ENCODE results near the gene MIER2.
A peak's percentile ranks its signal among the peaks of the same experiment; 100 is the strongest.

Gene MIER2

DNA sequence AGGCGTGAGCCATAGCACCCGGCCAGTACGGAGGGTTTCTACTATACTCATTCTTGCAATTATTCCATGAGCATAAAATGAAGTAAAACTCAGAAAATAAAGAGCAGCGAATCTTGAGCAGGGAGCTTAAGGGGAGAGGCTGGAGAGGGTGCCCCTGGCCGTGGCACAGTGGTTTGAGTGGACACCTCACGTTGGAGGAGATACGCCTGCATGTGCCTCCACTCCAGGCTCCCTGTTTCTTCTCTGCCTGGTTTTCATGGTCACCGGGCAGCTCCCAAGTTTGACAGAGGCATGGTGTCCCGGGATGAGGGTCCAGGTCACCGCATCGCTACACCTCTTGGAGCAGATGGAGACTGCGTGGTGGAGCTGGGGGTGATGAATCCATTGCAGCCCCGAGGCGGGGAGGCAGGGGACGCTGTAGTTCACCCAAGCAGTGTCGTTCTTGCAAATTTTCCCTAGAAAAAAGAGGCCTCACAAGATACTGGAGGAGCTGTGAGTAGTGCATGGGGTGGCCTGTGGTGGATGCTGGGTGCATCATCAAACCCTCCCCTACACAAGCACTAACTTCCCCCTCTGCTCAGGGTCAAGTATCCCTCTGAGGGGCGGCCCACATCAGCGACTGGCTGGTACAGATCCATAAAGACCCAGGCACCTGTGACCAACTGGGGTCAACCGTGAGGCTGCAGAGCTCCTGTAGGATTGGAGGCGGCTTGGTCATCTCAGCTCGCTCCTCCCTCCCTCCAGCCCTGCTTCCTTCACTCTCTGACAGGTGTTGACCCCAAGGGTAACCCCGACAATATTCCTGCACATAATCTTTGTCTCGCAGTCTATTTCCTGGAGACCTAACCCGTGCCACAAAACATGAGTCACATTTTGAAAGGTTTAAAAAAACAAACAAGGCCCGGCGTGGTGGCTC lies 3.6 kb upstream of the MIER2 start:
- peaks cover 19% of the 10 kb centered on the region for H3K4me1 Mint-ChIP-seq
- H3K9me3 Mint-ChIP-seq = no peaks in the 10 kb centered on the region
- no peak overlapping the region for H3K4me3 Mint-ChIP-seq
- H3K36me3 Mint-ChIP-seq = peaks cover 3% of the 10 kb centered on the region
- H3K27me3 Mint-ChIP-seq = no peaks in the 10 kb centered on the region
- no peak overlapping the region for H3K27ac Mint-ChIP-seq

DNA sequence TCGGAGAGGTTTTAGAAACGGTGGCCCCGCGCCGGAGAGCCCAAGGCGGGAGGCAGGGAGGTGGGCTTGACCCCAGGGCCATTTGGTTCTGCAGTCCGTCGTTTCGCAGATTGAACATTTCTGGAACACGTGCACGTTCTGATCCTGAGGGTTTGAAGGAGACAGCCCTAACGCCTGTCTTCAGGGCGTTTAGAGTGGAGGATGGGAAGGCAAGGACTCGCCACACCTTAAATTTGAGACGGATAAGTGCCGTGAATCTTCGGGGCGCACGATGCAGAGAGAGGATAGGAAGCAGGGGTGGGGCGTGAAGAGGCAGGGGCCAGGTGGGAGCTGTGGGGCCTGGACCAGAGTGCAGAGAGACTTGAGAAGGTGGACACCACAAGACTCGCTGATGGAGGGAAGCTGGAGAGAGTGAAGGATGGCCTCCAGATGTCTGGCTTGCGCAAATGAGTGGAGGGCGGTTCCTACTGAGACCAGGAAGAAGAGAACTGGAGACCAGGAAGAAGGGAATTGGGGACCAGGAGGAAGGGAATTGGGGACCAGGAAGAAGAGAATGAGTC lies 804 bp upstream of the MIER2 start:
- H3K9me3 Mint-ChIP-seq = no peaks in the 10 kb centered on the region
- no peaks in the 10 kb centered on the region for H3K27me3 Mint-ChIP-seq
- peak overlapping the region; percentile 87 for H3K4me3 Mint-ChIP-seq
- H3K4me1 Mint-ChIP-seq = peaks cover 44% of the 10 kb centered on the region
- peak overlapping the region; percentile 55 for H3K27ac Mint-ChIP-seq
- H3K36me3 Mint-ChIP-seq = peaks cover 5% of the 10 kb centered on the region

DNA sequence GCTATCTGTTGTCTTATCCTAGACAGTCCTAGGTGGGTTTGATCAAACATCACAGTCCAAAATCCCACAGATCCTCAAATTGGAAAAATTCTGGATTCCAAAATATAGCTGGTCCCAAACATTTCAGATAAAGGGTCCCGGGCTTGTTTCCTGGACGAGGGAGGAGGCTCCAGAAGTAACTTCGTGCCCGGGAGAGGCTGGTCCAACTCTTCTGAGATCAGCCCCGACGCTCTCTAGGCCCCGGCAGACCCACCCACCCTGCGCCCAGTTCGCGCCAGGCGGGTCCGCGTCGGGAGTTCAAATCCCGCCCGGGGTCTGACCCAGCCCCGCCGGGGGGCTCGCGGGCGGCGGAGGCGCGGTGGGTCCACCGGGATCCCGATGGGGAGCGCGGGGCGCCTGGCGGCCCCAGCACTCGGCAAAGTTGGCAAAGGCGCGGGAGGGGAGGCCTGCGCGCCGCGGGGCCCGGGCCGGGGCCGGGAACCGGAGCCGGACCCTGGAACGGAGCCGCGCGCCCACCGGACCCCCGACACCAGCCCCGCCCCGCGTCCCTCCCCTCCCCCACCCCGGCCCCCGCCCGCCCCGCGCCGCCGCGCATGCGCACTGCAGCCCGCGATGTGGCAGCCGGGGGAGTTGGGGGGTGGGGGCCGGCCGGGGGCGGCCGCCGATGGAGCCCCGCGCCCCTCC lies 513 bp downstream of the MIER2 start:
- peaks cover 10% of the 10 kb centered on the region for H3K36me3 Mint-ChIP-seq
- H3K27me3 Mint-ChIP-seq = no peaks in the 10 kb centered on the region
- H3K4me1 Mint-ChIP-seq = peaks cover 57% of the 10 kb centered on the region
- H3K9me3 Mint-ChIP-seq = no peaks in the 10 kb centered on the region
- peak overlapping the region; percentile 97 for H3K27ac Mint-ChIP-seq
- peak overlapping the region; percentile 93 for H3K4me3 Mint-ChIP-seq

DNA sequence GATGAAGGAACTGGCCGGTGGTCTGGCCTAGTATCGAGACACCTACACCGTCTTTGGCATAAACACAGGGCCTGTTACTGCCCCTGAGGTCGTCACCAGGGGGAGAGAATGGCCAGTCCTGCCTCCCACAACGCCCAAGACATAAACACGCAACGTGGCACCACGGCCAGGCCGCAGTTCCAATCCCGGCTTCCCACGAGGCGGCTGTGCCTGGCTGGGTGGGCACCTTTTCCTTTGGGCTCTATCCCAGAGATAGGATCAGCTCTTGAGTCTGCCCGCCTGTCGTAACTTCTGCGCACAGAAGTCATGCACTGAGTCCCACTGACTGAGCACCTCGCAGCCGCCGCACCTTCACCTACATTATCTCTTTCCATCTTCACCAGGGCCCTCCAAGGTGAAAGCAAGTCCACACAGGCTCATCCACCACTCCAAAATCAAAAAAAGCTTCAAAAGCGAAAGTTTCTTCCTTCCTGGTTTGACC lies 1.1 kb downstream of the MIER2 start:
- Mint-ChIP-seq H3K4me1 (peaks cover 63% of the 10 kb centered on the region), H3K4me3 (peak overlapping the region; percentile 93), H3K27me3 (no peaks in the 10 kb centered on the region), H3K27ac (peak overlapping the region; percentile 97), H3K36me3 (peaks cover 11% of the 10 kb centered on the region), H3K9me3 (no peaks in the 10 kb centered on the region)

DNA sequence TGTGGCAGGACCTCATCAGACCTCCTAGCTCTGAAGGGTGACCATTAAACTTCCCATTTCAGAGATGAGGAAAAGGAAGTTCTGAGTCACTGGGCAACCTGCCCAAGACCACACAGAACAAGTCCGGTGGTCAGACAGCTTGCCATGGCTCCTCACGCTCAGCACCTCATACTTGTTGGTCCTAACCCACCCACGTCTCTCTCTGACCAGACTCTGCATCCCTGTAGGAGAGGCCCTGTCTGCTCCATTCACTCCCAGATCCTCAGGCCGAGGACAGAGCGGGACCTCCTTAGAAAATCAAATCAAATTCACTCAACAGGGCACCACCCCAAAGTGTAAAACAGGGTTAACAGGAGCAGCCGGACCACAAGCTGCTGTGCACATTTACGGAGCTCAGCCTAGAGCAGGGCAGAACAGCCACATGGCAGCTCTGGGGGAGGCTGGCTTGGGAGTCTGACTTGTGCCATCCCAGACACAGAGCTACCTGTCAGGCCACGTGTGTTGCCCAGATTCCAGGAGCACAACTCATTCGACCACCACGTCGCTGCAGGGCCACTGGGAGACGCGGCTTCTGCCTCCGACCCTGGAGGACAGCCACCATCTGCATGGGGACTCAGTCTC lies 1.7 kb downstream of the MIER2 start:
- Mint-ChIP-seq H3K9me3 (no peaks in the 10 kb centered on the region), H3K4me3 (peak overlapping the region; percentile 93), H3K36me3 (peaks cover 13% of the 10 kb centered on the region), H3K4me1 (peaks cover 68% of the 10 kb centered on the region), H3K27ac (peak overlapping the region; percentile 23), H3K27me3 (no peaks in the 10 kb centered on the region)

DNA sequence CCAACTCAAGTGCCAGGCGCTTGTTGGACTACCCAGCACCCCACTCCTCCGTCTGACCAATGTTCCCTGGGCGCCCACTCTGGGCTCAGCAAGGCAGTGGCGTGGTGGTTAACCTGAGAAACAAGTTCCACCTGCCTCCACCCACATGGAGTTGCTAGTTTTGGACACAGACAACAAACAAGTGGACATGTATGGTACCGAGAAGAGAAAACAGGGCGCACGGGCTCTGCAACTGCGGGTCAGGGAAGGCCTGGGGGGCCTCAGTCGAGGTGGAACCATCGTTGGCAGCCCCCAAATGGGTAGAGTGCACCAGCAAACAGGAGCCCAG lies 2.5 kb downstream of the MIER2 start:
- Mint-ChIP-seq H3K27ac (peak overlapping the region; percentile 77), H3K4me1 (peaks cover 71% of the 10 kb centered on the region), H3K36me3 (peaks cover 15% of the 10 kb centered on the region), H3K4me3 (peak overlapping the region; percentile 65), H3K9me3 (no peaks in the 10 kb centered on the region), H3K27me3 (no peaks in the 10 kb centered on the region)

DNA sequence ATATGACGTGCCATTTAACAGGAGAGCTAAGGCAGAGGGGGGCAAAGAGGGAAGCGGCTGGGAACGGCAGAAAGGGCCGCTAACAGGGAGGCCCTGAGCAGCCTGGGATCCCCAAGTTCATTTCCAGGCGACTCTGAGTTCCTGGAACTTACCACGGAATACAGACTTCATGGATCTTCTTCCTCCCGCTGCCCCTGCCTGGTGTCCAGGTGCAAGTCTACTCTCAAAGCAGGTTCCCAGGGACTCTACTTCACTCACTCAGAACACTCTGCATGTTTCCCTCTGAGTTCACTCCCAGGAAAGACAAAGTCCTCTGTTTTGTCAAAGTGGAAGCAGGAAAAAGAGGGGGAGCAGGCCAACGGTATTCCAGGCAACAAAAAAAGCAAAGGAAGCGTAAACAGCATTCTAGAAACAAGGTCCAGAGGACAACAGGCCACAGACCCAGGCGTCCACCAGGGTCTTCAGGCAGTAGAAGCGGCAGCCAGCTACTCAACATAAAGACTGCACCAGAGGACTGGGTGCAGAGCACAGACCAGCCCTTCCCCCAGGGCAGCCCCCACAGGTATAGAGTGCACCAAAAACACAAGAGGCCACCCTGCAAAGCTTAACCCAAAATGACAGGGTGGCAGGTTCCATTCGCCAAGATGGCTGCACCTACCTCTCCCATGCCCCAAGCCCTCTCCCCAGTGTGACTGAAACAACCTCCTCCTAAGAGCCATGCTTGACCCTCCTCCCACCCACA lies 3.0 kb downstream of the MIER2 start:
- Mint-ChIP-seq H3K4me1 (peaks cover 74% of the 10 kb centered on the region), H3K27me3 (no peaks in the 10 kb centered on the region), H3K27ac (no peak overlapping the region), H3K4me3 (no peak overlapping the region), H3K36me3 (peaks cover 17% of the 10 kb centered on the region), H3K9me3 (no peaks in the 10 kb centered on the region)

DNA sequence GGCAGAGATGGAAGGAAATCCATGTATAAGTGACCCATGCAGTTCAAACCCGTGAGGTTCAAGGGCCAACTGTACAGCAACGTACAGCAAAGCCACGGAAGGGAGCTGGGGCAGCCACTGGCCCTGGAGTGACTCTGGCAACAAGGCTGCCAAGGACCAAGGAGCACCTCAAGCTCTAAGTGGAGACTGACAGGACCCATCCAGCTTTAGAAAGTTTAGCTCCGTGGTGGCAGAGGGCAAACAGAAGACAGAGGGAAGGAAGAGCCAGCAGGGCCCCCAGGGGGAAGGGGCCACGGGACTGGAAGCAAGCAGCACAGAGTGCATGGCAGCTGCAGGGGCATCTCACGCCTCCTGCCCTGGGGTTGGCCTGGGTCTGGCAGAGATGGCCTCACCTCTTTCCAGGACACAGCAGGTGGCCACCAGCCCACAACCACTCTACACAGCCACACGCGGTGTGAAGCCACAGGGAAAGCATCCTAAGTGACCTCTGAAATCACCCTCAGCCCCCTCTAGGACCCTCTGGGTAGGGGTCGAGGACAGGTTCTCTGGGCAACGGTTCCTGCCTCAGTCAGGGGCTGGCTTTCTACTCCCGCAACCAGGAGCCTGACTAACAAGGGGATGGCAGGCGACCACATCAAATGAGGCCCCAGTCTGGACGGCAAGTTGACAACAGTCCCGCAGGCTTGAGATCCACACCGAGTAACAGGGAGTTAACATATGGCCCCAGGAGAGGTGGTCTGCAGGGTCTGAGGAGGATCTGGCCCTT lies 3.8 kb downstream of the MIER2 start:
- no peak overlapping the region for H3K27ac Mint-ChIP-seq
- peaks cover 71% of the 10 kb centered on the region for H3K4me1 Mint-ChIP-seq
- no peaks in the 10 kb centered on the region for H3K9me3 Mint-ChIP-seq
- H3K4me3 Mint-ChIP-seq = peak overlapping the region; percentile 13
- H3K27me3 Mint-ChIP-seq = no peaks in the 10 kb centered on the region
- H3K36me3 Mint-ChIP-seq = peaks cover 17% of the 10 kb centered on the region

DNA sequence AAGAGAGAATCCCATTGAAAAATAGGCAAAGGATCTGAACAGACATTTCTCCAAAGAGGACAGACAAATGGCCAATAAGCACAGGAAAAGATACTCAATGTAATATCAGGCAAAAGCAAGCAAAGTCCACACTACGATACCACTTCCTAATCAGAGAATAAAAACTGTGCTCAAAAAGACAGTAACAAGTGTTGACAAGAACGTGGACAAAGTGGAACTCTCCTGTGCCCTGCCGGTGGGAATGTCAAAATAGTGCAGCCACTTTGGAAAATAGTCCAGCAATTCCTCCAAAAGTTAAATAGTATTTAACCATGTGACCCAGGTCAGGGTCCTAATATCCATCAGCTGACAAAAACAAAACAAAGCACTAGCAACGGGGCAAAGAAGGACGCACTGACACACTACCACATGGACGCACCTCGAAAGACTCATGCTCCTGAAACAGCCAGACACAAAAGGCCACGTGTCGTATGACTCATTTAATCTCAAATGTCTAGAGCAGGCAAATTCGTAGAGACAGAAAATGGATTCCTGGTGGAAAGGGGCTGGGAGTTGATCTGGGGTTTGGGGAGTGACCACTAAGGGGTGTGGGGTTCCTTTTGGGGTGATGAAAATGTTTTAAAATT lies 5.2 kb downstream of the MIER2 start:
- Mint-ChIP-seq H3K36me3 (peaks cover 17% of the 10 kb centered on the region), H3K4me1 (peaks cover 66% of the 10 kb centered on the region), H3K27me3 (no peaks in the 10 kb centered on the region), H3K9me3 (no peaks in the 10 kb centered on the region), H3K4me3 (no peak overlapping the region), H3K27ac (no peak overlapping the region)

DNA sequence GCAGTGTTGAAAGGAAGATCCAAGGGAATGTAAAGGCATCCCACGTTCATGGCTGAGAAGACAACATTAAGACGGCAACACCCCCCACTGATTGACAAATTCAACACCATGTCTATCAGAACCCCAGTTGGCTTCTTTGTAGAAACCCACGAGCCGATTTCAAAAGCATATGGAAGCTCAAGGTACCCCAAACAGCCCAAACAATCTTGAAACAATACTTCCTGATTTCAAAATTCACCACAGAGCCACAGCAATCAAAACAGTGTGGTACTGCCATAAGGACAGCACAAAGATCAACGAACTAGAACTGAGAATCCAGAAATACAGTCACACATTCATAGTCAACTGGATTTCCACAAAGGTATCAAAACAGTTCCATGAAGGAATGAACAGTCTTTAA lies 6.2 kb downstream of the MIER2 start:
- no peaks in the 10 kb centered on the region for H3K9me3 Mint-ChIP-seq
- H3K27ac Mint-ChIP-seq = no peak overlapping the region
- no peaks in the 10 kb centered on the region for H3K27me3 Mint-ChIP-seq
- peaks cover 61% of the 10 kb centered on the region for H3K4me1 Mint-ChIP-seq
- peaks cover 14% of the 10 kb centered on the region for H3K36me3 Mint-ChIP-seq
- no peak overlapping the region for H3K4me3 Mint-ChIP-seq

DNA sequence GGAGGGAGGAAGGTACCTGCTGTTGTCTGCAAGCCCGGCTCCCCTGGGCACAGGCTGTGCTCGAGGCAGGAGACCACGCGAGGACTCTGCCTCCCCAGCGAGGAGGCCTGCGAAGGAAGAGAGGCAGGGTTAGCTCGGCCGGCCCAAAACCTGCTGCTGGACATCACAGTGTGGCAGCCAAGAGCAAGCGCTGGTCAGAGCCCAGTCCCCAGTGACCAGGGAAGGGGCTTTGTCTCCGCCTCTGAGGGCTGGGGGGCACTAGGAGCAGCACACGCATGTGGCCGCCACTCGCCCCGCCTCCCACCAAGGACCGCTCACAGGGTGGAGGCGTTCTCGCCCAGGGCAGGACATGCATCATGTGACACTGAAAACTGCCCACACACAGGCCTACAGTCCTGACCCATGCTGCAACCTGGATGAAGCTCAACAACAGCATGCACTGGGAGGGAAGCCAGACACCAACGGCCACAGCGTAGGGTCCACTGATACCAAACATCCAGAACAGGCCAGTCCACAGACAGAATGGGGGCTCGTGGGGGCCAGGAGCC lies 8.5 kb downstream of the MIER2 start:
- no peaks in the 10 kb centered on the region for H3K27me3 Mint-ChIP-seq
- H3K9me3 Mint-ChIP-seq = no peaks in the 10 kb centered on the region
- H3K4me1 Mint-ChIP-seq = peaks cover 38% of the 10 kb centered on the region
- H3K27ac Mint-ChIP-seq = no peak overlapping the region
- no peak overlapping the region for H3K4me3 Mint-ChIP-seq
- H3K36me3 Mint-ChIP-seq = peaks cover 14% of the 10 kb centered on the region

DNA sequence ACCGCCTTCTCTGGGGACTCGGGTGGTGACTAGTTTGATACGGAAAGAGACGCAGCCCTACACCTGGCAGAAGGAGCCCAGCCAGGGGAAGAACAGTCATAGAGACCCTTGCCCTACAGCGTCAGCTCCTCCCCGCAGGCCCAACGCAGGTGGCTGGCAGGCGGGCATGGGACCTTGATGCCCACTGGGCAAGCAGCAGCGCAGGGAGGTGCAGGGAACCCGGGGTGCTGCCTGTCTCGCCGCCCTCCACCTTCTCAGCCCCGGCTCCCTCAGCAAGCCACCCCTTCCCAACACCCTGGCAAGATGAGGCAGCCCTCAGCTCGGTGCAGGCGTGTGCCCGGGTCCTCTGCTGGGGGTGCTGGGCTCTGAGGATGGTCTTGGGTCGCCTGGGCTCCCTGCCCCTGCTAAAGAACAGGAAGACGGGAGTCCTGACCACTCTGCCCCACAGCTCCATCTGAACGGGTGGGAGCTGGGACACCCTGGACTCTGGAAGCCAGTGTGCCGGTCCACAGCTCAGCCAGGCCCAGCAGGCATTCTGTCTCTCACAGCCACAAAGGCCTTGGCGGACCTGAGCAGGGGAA lies 9.0 kb downstream of the MIER2 start:
- Mint-ChIP-seq H3K4me1 (peaks cover 32% of the 10 kb centered on the region), H3K27me3 (no peaks in the 10 kb centered on the region), H3K9me3 (no peaks in the 10 kb centered on the region), H3K27ac (no peak overlapping the region), H3K36me3 (peaks cover 18% of the 10 kb centered on the region), H3K4me3 (no peak overlapping the region)

DNA sequence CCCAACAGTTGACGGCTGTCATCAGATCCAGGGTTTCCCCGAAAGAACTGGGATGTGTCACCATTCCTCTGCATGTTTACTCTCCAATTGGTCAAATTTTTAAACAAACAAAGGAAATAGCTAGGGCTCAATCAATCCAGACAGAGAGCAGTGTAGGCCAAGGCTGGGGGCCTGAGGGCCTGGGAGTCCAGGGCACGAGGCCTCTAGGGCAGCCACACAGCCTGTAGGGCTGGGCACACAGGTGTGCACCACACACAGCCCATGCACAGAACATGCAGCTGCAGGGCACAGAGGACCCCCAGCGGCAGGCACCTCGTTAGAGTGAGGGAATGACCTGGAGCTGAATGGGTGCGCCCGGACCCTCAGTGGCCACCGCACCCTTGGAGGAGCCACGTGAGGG lies 9.5 kb downstream of the MIER2 start:
- peaks cover 27% of the 10 kb centered on the region for H3K4me1 Mint-ChIP-seq
- no peaks in the 10 kb centered on the region for H3K9me3 Mint-ChIP-seq
- no peaks in the 10 kb centered on the region for H3K27me3 Mint-ChIP-seq
- peaks cover 18% of the 10 kb centered on the region for H3K36me3 Mint-ChIP-seq
- no peak overlapping the region for H3K27ac Mint-ChIP-seq
- no peak overlapping the region for H3K4me3 Mint-ChIP-seq

Measured in activated naive CD4-positive, alpha-beta T cell treated with anti-CD3 and anti-CD28 coated beads, Interleukin-2, amount 50 U/mL, for 24 hours (primary cell).